Measurements from ENCODE around the gene TOMM7. TPM values are rescaled to one million over a fixed set of nuclear protein-coding genes. Genes with fewer than 3 reads are reported as not detected.

The TOMM7 gene
- total RNA-seq, 6 experiments from 2014 or later, result 25.9 to 180 (median 102) TPM

DNA sequence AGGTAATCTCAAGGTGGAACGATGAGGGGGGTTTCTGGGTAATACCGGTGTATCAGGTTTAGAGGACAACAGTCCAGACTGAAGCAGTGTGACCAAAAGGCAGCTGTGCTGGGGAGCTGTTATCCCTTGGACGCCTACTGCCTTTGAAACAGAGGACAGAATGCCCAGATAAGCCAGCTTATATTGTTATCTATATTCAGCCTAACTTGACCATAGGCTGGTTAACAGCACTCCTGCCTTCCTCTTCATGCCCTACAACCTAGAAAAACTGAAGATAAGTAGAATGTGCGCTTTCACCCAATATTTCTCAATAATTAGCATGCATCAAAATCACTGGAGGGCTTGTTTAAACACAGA is 50.8 kb downstream of the TOMM7 start:
- no peaks in the 10 kb centered on the region for H3K36me3 ChIP-seq
- ATAC-seq, result no peak
- intact Hi-C loops (cut with DNase I), result no loop called here
- H3K27me3 ChIP-seq, result no peaks in the 10 kb centered on the region
- 49% methylated on average over 4 of the region's 4 CpGs for WGBS (ENCODE audit: insufficient coverage, low coverage, low lambda C conversion rate, missing lambda C conversion rate)
- no peaks in the 10 kb centered on the region for H3K4me1 ChIP-seq
- no peak for TF ChIP-seq POLR2A (IDR thresholded peaks at IDR 0.05)
- TF ChIP-seq, protein P1, sequence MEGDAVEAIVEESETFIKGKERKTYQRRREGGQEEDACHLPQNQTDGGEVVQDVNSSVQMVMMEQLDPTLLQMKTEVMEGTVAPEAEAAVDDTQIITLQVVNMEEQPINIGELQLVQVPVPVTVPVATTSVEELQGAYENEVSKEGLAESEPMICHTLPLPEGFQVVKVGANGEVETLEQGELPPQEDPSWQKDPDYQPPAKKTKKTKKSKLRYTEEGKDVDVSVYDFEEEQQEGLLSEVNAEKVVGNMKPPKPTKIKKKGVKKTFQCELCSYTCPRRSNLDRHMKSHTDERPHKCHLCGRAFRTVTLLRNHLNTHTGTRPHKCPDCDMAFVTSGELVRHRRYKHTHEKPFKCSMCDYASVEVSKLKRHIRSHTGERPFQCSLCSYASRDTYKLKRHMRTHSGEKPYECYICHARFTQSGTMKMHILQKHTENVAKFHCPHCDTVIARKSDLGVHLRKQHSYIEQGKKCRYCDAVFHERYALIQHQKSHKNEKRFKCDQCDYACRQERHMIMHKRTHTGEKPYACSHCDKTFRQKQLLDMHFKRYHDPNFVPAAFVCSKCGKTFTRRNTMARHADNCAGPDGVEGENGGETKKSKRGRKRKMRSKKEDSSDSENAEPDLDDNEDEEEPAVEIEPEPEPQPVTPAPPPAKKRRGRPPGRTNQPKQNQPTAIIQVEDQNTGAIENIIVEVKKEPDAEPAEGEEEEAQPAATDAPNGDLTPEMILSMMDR (IDR thresholded peaks at IDR 0.05), result no peak
- no peak for DNase-seq
- no peak overlapping the region for H3K27ac ChIP-seq
- no peaks in the 10 kb centered on the region for H3K9me3 ChIP-seq
- H3K4me3 ChIP-seq, result no peak overlapping the region

DNA sequence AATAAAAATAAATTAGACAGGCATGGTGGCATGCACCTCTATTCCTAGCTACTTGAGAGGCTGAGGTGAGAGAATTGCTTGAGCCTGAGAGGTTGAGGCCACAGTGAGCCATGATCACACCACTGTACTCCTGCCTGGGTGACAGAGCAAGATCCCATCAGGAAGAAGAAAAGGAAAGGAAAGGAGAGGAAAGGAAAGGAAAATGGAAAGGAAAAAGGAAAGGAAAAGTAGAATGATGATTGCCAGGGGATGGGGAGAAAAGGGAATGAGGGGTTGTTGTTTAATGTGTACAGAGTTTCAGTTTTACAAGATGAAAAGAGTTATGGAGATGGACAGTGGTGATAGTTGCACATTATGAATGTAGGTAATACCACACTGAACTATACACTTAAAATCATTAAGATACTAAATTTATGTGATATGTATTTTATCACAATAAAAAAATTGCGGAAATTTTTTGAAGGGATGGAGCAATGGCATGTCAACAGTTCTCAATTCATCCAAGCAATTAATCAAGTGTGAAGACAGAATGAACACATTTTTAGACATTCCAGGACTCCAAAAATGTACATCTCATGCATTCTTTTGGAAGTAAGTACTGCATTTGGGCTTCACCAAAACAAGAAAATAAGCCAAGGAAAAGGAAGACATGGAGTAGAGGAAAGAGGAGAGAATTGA is 51.3 kb downstream of the TOMM7 start:
- ATAC-seq, result no peak
- Histone ChIP-seq H3K36me3 (no peaks in the 10 kb centered on the region), H3K27me3 (no peaks in the 10 kb centered on the region), H3K9me3 (no peaks in the 10 kb centered on the region), H3K4me3 (no peak overlapping the region), H3K27ac (no peak overlapping the region), H3K4me1 (no peaks in the 10 kb centered on the region)
- no peak for DNase-seq
- no peak for TF ChIP-seq POLR2A (IDR thresholded peaks at IDR 0.05)
- TF ChIP-seq, protein P1 (IDR thresholded peaks at IDR 0.05), result no peak
- WGBS (ENCODE audit: insufficient coverage, low coverage, low lambda C conversion rate, missing lambda C conversion rate), result 82% methylated on average over 1 of the region's 1 CpG
- intact Hi-C loops (cut with DNase I), result no loop called here

DNA sequence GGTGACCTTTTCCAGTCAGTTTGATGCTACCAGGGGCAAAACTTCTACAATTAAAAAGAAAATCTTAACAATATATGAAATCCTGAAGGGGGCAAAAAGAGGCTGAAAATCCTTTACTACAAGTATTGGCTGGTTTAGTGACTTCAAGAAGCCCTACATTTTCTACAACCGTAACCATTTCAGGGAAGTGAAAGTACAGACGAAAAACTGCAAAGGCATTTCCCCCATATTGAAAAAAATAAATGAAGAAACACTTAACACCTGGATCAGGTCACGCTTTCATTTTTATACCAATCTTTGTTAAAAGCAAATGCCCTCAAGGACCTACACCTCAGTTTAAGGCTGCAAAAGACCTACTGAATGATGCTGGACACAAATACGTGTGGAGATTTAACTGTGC is 57.0 kb downstream of the TOMM7 start:
- H3K4me1 ChIP-seq, result no peaks in the 10 kb centered on the region
- TF ChIP-seq, protein P1 (IDR thresholded peaks at IDR 0.05), result no peak
- TF ChIP-seq POLR2A (IDR thresholded peaks at IDR 0.05), result no peak
- ATAC-seq (no peak), DNase-seq (no peak)
- WGBS (ENCODE audit: insufficient coverage, low coverage, low lambda C conversion rate, missing lambda C conversion rate), result 46% methylated on average over 4 of the region's 4 CpGs
- no peak overlapping the region for H3K27ac ChIP-seq
- H3K4me3 ChIP-seq, result no peak overlapping the region
- H3K36me3 ChIP-seq, result no peaks in the 10 kb centered on the region
- intact Hi-C loops (cut with DNase I), result no loop called here
- H3K27me3 ChIP-seq, result no peaks in the 10 kb centered on the region
- no peaks in the 10 kb centered on the region for H3K9me3 ChIP-seq

Small RNA genes within 50 kb of the gene (small RNA-seq; reads per million reads assigned to genes)
- 2,202 to 2,554 reads per million in 2 experiments for gene SNORD93

Other genes starting within 250 kb of the TOMM7 start
- 1 to 10 TPM in 1 of 6 experiments, under 1 TPM in 1, not detected in 4; 0.80 to 1.9 TPM for gene IL6, start 95.6 kb downstream of the TOMM7 start, total RNA-seq
- gene HYCC1, start 191.3 kb upstream of the TOMM7 start, total RNA-seq, result 10 to 100 TPM in 5 of 6 experiments, 1 to 10 TPM in 1; 8.1 to 15.4 (median 13.9) TPM